HG03558 (cell line): ENCODE measurements around the gene CGB7.

Source experiments
- ATAC-seq: cut with Tn5 transposase; IDR thresholded peaks from one replicate; pipeline ENCODE4 v1.9.1; 2021; ENCODE audit warnings: moderate number of reproducible peaks; ENCODE audit not compliant: unreplicated experiment; ENCODE audit errors: extremely low read depth

The CGB7 gene

DNA sequence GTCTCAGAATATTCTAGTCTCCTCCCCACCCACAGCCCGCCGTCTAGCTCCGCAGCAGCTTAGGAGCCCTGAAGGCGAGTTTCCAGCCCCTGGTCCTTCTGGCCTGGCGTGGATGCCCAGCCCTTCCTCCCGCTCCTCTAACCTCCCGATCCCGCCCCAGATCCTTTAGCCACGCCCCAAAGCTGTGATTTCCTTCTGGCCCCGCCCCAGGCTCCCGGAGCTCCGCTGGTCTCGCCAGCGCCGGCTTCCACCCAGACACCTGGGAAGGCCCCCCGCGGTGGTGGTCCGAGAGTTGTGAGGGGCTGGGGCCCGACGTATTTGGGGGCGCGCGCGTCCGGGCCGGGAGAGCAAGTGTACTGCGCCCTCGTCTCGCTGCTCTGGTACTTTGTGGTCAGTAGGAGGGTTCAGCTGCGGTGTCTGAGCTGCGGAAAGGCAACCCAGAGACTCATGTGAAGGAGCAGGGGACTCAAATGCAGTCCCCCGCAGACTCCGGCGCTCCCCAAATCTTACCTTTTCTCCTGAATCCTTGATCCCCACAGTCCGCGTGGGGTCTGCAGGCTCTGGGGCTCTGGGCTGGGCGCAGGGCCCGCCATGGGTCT, at the start of gene CGB7:
Gene CGB7, minus strand, starts transcription at position 114 of the 599 bp plus-strand sequence. CDS start 2,374 bp downstream, outside the sequence.
- no peak for ATAC-seq

DNA sequence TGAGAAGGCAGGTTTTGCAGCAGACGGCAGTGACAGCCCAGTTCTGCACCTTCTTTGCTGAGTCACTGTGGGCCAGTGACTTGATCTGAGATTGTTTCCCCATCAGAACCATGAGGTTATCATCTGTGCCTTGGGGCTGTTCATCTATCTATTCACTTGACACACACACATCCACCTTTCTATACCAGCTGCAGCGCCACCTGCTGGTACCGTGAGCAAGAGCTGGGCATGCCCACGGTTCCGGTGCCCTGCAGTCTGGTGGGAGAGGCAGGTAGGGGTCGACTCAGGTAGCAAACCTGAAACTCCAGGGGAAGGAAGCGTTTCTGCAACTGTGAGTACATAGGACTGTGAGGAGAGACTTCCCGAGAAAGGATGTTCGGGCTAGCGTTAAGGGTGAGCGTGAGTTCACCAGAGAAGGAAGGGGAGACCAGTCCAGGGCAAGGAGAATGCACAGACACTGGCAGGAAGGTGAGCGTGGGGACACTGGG, 49.1 kb upstream of the CGB7 start:
- ATAC-seq: no peak

DNA sequence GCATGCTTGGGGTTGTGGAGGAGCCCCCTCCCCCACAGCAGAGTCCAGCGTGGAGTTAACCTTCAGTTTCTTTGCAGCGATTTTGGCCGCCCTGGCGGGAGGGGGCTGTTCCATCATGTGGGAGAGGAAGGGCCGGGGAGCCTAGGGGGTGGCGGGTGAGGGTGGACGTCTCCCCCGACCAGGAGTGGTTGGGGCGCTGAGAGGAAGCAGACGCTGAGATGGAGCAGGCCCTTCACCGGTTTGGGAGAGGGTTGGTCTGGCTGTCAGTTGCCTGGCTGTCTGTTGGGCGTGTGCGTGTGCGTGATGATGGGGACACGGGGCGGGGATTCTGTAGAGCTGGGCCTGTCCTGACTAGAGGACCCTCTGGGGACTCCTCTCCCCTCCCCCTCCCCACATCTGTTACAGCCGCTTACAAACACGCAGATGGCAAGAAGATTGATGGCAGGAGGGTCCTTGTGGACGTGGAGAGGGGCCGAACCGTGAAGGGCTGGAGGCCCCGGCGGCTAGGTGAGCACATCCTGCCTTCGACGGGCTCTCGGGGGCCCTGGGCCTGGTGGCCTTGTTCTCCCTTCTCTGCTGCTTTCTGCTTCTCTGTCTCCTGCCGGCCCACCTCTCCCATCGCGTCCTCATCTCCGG, 46.8 kb upstream of the CGB7 start:
- no peak for ATAC-seq

DNA sequence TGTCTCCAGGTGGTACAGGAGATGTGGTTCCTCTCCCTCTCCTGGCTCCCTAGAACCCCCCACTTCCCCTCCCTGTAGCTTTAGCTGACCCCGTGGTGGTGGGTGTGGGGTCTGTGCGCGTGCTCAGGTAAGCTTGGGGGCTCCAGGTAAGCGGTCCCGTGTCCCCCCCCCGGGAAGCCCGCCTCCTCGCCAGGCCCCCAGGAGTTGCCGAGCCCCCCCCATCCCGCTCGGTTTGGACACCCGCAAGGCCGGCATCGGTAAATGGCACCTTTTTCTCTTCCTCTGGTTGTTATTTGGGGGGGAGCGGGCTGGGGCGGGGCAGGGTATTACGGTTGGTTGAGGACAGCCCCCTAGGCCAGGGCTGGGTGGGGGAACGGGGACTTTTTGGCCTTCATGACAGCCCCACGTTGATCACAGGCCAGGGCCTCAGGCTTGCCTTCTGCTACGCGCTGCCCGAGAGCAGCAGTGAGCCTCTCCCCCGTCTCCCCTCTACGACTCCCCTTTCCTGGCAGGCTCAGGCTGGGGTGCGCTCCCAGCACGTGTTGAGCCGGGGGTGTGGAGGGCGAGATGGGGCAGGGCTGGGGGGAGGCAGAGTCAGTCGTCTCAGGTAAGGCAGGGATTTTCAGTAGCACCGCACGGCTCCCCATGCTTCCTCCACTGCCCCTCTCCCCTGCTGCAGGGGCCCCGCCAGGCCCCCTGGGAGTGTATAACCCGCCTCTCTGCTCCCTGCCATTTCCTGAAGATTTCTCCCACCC, 46.0 kb upstream of the CGB7 start:
- ATAC-seq: no peak

DNA sequence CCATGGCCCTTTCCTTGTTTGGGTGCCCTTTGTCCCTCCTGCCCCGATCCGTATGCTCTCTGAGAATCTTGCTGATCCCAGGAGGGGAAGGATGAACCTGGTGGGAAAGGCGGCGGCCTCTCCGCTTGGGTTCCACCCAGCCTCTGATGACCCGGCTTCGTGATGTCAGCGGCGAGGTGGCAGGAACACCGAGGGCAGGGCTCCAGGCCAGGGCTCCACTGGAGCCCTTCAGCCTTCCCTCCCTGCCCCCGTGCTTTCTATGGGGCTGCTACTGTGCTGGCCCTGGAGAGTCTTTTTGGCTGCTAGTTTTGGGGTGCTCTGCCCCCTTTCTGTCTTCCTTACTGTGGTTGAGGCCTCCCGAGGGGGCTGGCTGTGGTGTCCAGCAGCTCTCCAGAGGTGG, 44.8 kb upstream of the CGB7 start:
- no peak for ATAC-seq

DNA sequence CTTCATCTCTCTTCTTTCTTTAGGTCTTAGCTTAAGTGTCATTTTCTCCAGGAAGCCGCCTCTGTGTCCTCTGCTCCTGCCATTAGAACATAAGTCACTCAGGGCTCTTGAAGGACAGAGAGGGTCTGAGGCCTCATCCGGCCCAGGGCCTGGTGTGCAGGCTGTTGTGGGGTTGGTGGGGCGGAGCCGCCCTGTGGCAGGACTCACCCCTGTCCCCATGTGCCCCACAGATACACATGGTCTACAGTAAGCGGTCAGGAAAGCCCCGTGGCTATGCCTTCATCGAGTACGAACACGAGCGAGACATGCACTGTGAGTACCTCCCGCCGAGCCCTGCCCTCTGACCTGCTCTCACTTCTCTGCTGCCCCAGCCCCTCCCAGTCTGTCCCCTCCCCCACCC, 43.6 kb upstream of the CGB7 start:
- no peak for ATAC-seq

DNA sequence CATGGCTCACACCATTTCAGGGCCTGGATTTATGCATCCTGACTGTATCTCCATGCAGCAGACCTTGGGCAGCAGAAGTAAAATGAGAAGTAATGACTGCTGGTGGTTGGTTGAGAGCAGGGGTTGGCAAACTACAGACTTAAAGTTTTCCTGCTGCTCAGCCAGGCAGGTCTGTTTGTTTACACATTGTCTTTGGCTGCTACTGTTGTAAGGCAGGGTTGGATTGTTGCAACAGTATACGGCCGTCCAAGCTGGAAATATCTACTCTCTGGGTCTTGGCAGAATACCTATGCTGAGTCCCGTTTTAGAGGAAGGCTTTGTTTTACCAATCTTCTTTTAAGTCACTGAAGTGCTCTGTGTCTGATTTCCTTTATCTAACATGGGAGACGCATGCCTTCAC, 41.2 kb upstream of the CGB7 start:
- no peak for ATAC-seq

DNA sequence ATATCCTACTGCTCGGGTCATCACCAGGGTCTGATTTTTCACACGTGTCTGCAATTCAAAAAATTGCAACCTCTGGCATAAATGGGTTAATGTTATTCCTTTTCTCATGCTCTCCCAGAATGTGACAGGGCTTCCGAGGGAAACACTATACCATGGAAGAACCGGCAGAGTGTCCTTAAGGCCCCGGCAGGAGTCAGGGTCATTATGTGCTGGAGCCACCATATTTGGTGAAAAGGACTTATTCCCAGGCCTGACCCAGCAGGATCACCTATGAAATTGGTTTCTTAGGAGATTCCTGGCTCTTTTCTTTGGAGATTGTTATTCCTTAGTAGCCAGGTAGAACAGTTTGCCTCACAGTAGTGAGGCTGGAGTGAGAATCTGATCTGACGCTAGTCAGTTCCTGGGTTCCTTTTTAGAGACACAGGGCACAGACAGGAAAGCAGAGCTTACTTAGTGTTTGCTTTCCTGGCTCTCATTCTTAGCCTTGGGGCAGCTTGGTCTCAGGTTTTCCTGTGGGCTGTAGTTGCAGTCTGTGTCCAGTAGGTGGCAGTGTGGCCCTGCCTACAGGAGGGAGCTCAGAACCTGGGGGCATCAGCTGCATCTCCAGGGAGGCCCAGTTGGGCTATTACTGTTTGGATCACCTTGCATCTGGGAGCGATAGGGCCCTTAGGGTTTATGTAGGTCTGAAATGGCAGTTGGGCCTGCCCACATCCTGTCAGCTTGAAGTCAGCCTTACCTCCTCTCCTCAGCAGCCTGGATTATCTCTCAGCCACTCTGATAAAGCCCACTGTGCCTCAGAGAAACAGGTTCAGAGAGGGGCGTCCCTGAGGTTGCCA, 40.1 kb upstream of the CGB7 start:
- no peak for ATAC-seq

DNA sequence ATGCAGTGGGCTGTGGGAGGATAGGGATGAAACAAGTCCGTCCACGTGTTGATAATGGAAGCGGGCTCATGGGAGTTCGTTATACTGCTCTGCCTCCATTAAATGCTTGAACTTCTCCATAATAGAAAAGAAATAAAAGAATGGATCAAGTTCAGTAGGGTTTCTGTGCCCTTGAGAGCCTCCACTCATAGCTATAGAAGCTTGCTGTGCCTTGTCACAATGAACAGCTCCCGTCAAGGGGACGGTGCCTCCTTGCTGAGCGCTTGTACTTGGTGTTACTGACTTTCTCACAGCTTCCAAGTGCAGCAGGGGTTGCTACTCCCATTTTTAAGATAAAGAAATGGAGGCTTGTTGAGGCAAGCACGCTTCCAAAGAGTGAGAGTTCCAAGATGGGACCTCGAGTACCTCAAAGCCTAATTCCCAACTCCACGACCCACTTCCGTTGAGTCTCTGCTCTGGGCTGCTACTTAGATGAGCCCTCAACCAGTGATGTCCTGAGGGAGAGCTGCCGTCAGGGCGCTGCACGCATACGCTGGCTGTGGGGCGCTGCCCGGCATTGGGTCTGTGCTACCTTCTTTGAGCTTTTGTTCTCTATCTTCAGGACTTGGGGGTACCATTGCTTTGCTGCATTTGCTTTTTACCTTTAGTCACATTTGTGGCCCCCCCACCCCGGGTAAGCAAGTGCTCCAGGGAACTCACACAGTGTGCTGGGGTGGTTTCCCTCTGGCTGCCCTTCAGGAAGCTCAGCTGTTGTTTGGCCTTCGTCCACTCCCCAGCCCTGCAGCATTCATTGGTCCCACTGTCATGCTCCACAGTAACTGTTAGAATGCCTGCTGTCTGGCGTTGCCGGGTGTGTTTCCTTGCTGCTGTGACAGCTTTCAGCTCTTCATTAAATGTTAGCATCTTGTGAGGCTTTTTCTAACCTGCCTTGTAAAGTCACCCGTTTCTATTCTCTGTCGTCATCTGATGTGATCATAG, 37.2 kb upstream of the CGB7 start:
- ATAC-seq: no peak

DNA sequence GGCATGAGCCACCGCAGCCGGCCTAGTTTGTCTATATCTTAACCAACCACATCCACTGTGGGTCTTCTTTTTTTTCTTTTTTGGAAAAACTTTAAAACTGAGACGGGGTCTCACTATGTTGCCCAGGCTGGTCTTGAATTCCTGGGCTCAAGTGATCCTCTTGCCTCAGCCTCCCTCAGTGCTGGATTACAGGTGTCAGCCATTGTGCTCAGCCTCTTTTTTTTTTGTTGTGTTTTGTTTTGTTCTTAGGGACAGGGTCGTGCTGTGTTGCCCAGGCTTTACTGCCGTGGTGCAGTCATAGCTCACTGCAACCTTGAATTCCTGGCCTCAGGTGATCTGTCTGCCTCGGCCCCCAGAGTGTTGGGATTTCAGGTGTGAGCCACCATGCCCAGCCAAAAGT, 35.1 kb upstream of the CGB7 start:
- ATAC-seq: no peak

DNA sequence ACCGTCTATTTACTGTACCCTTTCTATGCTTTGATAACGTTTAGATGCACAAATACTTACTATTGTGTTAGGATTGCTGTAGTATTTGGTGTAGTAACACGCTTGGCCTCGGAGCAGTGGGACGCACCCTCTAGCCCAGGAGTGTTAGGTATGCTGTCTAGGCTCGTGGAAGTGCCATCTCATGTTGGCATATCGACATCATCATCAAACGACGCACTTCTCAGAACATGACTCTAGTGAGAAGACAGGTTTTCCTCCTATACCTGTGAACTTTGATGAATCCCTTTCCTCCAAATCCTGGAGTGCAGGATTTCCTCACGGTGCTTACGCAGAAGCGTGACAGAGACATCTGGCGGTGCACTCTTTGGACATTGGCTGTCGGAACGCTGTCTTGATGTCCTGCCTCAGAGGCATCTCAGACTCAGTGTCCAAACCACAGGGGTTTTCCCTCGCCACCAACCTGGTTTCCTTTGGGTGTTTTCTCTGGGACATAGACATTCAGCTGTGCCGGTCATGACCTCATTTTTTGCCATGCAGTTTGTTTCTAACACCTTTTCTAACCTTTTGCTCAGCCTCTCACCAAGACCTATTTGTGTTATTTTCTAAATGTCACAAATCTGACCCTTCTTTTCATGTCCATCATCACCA, 34.0 kb upstream of the CGB7 start:
- no peak for ATAC-seq

DNA sequence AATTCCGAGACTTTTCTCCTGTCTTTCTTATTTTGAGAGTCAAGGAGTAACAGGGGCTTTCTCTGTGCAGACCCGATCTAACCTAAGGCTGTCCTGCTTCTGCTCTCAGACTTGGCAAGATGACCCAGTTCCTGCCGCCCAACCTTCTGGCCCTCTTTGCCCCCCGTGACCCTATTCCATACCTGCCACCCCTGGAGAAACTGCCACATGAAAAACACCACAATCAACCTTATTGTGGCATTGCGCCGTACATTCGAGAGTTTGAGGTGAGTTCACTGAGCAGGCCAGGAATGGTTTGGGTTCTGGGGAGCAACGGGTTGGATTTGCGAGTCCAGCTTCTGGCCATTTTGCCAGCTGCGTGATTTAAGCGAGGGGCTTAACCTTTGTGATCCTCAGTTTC, 28.7 kb upstream of the CGB7 start:
- ATAC-seq: no peak

DNA sequence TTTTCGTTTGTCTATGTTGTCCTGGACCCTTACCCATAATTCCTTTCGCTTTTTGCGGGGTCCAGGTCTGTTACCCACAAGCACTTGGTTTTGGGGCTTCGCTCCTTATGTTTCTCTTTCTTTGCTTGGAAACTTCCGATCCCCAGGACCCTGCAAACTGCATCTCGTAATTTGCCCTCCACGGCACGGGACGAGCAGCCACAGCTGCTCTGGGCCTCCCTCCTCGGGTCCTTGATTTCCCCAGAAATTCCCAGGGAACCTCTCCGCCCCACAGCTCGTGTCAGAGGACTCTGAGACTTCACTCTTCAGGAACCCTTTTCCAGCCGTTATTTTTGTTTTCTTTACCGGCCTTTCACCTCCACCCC, 28.3 kb upstream of the CGB7 start:
- ATAC-seq: no peak

DNA sequence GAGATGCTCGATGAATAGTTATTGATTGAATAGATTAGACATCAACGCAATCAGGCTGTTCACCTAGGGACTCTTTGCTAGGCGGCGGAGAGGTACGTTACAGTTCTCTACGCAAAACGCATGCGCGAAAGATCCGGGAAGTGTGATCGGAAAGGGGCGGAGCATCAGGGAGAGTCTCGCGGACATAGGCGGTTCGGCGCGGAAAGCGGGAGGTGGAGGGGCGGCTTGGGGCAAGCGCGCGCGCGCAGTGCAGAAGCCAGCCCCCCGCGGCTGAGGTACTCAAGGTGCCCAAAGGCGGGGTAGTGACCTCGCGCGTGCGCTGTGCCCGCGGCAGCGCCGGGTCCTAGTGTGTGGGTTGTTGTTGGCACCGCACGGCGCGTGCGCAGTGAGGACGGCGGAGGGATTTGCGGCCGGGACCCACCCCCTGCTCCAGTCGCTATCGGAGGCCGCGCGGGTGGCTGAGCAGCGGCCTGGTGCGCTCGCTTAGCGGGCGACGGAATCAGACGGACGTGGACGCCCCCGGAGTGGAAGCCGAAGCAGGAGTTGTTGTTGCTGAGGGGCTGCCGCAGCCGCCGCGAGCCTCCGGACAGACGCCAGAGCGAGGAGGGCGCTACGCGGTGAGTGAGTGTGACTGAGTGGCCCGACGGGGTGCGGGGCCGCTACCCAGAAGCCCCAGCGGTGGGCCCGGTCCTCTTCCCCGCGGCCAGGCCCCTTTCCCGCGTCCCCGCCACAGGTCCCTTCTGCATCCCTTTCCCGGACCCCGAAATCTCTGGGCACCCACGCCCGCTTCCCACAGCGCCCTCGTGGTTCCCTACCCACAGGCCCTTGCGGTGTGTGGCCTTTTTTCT, 27.7 kb upstream of the CGB7 start, which contains the start of gene SNRNP70:
Gene SNRNP70, plus strand, starts transcription at position 432 of the 848 bp plus-strand sequence. CDS start 964 bp downstream, outside the sequence.
- ATAC-seq: peak; percentile 78

DNA sequence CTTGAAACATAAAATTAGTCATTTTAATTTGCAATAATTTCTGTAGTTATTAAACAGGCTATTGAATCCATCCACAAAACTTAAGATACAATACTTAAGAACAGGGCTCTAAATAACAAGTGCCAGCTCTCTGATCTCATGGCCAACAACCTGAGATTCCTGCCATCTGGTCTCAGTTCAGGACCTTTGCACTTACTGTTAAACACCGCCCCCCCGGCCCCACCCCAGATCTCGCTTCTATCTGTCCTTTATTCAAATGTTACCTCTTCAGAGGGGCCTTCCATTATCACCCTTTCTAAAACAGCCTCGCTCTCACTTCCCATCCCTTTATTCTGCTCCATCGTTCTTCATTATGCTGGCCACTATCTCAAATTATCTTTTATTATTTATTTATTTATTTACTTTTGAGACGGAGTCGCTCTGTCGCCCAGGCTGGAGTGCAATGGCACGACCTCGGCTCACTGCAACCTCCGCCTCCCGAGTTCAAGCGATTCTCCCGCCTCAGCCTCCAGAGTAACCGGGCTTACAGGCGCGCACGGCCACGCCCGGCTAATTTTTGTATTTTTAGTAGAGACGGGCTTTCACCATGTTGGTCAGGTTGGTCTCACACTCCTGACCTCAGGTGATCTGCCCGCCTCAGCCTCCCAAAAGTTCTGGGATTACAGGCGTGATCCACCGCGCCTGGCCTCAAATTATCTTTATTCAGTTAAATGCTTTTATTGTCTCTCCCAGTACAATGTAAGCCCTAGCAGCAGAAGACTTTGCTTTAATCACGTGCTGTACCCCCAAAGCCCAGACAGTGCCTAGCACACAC, 26.9 kb upstream of the CGB7 start:
- ATAC-seq: no peak

DNA sequence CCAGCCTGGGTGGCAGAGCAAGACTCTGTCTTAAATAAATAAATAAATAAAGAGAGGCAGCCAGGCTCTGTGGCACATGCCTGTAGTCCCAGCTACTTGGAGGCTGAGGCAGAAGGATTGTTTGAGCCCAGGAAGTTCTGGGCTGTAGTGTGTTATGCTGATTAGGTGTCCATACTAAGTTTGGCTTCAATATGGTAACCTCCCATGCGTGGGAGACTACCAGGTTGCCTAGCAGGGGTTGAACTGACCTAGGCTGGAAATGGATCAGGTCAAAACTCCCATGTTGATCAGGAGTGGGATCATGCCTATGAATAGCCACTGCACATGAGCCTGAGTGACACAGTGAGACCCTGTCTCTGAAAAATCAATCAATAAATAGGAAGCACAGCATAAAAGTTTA, 23.7 kb upstream of the CGB7 start:
- ATAC-seq: no peak

DNA sequence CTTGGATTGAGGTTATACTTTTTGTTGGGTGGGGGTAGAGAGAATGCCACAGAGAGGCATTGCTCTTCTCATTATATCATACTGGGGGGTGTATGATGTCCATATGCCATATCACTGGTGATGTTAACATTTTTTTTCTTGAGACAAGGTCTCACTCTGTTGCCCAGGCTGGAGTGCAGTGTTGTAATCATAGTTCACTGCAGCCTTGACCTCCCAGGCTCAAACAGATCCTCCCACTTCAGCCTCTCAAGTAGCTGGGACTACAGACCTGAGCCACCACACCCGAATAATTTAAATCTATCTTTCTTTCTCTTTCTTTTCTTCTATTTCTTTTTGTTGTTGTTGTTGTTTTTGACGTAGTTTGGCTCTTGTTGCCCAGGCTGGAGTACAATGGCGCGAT, 22.8 kb upstream of the CGB7 start:
- no peak for ATAC-seq
